Measurements from ENCODE around the gene NEU1.

DNA sequence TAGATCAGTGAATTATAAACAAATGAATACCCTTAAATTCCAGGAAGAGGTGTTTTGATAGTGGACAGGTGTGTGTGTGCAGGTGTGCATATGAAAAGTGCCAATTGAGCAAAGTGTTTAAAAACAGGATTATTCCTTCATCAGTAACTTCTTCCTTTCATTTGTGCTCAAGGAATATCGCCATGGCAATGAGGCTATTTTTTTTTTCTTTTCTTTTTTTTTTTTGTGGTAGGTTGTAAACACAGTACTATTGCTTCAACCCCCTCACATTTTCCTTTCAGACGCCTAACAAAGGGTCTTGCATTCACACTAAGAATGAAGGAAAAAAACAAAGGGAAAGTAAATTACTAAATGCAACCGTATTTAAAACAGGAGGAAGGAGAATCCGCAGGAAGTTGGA, 37.1 kb downstream of the NEU1 start:
- TF ChIP-seq TAF1 (IDR thresholded peaks at IDR 0.05; ENCODE audit: low read depth) (no peak), CREB1 (IDR thresholded peaks at IDR 0.05; ENCODE audit: low read depth) (no peak), RAD21 (IDR thresholded peaks at IDR 0.05; ENCODE audit: low read depth) (no peak), EP300 (IDR thresholded peaks at IDR 0.05; ENCODE audit: borderline replicate concordance) (no peak), CEBPB (IDR thresholded peaks at IDR 0.05) (no peak), YY1 (IDR thresholded peaks at IDR 0.05; ENCODE audit: low read depth) (no peak)
- TF ChIP-seq, protein P1, sequence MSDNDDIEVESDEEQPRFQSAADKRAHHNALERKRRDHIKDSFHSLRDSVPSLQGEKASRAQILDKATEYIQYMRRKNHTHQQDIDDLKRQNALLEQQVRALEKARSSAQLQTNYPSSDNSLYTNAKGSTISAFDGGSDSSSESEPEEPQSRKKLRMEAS (IDR thresholded peaks at IDR 0.05), result no peak
- TF ChIP-seq, protein P2, sequence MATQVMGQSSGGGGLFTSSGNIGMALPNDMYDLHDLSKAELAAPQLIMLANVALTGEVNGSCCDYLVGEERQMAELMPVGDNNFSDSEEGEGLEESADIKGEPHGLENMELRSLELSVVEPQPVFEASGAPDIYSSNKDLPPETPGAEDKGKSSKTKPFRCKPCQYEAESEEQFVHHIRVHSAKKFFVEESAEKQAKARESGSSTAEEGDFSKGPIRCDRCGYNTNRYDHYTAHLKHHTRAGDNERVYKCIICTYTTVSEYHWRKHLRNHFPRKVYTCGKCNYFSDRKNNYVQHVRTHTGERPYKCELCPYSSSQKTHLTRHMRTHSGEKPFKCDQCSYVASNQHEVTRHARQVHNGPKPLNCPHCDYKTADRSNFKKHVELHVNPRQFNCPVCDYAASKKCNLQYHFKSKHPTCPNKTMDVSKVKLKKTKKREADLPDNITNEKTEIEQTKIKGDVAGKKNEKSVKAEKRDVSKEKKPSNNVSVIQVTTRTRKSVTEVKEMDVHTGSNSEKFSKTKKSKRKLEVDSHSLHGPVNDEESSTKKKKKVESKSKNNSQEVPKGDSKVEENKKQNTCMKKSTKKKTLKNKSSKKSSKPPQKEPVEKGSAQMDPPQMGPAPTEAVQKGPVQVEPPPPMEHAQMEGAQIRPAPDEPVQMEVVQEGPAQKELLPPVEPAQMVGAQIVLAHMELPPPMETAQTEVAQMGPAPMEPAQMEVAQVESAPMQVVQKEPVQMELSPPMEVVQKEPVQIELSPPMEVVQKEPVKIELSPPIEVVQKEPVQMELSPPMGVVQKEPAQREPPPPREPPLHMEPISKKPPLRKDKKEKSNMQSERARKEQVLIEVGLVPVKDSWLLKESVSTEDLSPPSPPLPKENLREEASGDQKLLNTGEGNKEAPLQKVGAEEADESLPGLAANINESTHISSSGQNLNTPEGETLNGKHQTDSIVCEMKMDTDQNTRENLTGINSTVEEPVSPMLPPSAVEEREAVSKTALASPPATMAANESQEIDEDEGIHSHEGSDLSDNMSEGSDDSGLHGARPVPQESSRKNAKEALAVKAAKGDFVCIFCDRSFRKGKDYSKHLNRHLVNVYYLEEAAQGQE (IDR thresholded peaks at IDR 0.05; ENCODE audit: low read depth), result no peak

All from Ishikawa (cell line).